HepG2 (cell line): ENCODE data around the gene C11orf86. TPM values are rescaled to one million over a fixed set of nuclear protein-coding genes. Genes with fewer than 3 reads are reported as not detected.

Source experiments
- ATAC-seq: fragments of 200-7000 bp; cut with Tn5 transposase; 3 replicates; pipeline ENCODE4 v1.9.1; 2020; ENCODE audit warnings: mild to moderate bottlenecking, moderate library complexity
- BruUV-seq: library from RNA; stranded (reverse); fragments of 400-500 nt; replicated peaks from 2 replicates; lab custom pipeline; 2021; lab: Mats Ljungman, UMichigan
- CTCF ChIA-PET: fragments of 300-600 bp; formaldehyde crosslinking; extraction: SDS; loops from one replicate; lab custom pipeline; 2021; ENCODE audit warnings: low total read pairs, inconsistent platforms, low intra/inter-chr PET ratio; lab: Yijun Ruan, JAX
- POLR2A ChIA-PET: fragments of 350-600 bp; sonication (Branson Sonifier 250); formaldehyde crosslinking; loops from one replicate; lab custom pipeline; 2020; ENCODE audit warnings: antibody characterized with exemption, inconsistent platforms; lab: Yijun Ruan, JAX
- DNase-seq: peaks from one replicate; pipeline ENCODE4 v3.0.0-alpha.2; 2015; ENCODE audit warnings: low spot score
- FAIRE-seq: peaks from 3 replicates; lab custom pipeline; 2011; peaks lifted over from hg19 to GRCh38; lab: Jason Lieb, UNC
- H2AFZ ChIP-seq: one replicate; pipeline ENCODE4 v1.6.1; 2011; ENCODE audit warnings: low read length, inconsistent platforms
- H3K27ac ChIP-seq: fragments of 300-600 bp; 3 replicates; pipeline ENCODE4 v1.8.0; 2011; ENCODE audit warnings: mixed run types, mild to moderate bottlenecking, mixed read lengths, low read length, inconsistent platforms; ENCODE audit not compliant: insufficient read depth; ENCODE audit errors: extremely low read length
- H3K27me3 ChIP-seq, 2 experiments: fragments of 200-600 bp in 1 of 2; 2 replicates in 1 of 2; 3 replicates in 1 of 2; pipeline versions ENCODE4 v1.6.0 to v1.8.0; 2011; ENCODE audit warnings: low read length in 2 of 2, mild to moderate bottlenecking in 2 of 2, moderate library complexity in 2 of 2, inconsistent platforms in 1 of 2; ENCODE audit not compliant: insufficient read depth in 2 of 2, control insufficient read depth in 1 of 2
- H3K36me3 ChIP-seq, 2 experiments: fragments of 200-600 bp in 1 of 2; replicated peaks in 1 of 2; 2 replicates in 1 of 2; 3 replicates in 1 of 2; pipeline versions ENCODE4 v1.5.1 to v1.8.0; 2011; ENCODE audit warnings: low read length in 2 of 2, inconsistent platforms in 1 of 2; ENCODE audit not compliant: insufficient read depth in 2 of 2, control insufficient read depth in 1 of 2
- H3K4me1 ChIP-seq: 2 replicates; pipeline ENCODE4 v1.5.1; 2012; ENCODE audit warnings: low read length, inconsistent platforms; ENCODE audit not compliant: insufficient read depth
- H3K4me2 ChIP-seq: 2 replicates; pipeline ENCODE4 v1.6.0; 2011; ENCODE audit warnings: low read depth, low read length, inconsistent platforms
- H3K4me3 ChIP-seq, 3 experiments: fragments of 200-600 bp in 1 of 3; sonication (generic), shearing (Covaris generic) in 1 of 3; replicated peaks in 1 of 3; 2 replicates each; pipeline ENCODE4 v1.5.1; 2011 to 2016; ENCODE audit warnings: low read length in 3 of 3, inconsistent platforms in 2 of 3, low read depth in 2 of 3, mild to moderate bottlenecking in 2 of 3, control low read depth in 1 of 3, mixed read lengths in 1 of 3; ENCODE audit not compliant: insufficient read depth in 1 of 3
- H3K79me2 ChIP-seq: one replicate; pipeline ENCODE4 v1.6.1; 2011; ENCODE audit warnings: low read length, inconsistent platforms; ENCODE audit not compliant: insufficient read depth
- H3K9ac ChIP-seq: 2 replicates; pipeline ENCODE4 v1.6.0; 2011; ENCODE audit warnings: mild to moderate bottlenecking, low read depth, low read length, inconsistent platforms; ENCODE audit not compliant: insufficient read depth
- H3K9me3 ChIP-seq: 2 replicates; pipeline ENCODE4 v1.5.1; 2012; ENCODE audit warnings: mild to moderate bottlenecking, low read length
- H4K20me1 ChIP-seq: 2 replicates; pipeline ENCODE4 v1.6.0; 2011; ENCODE audit warnings: inconsistent platforms, mild to moderate bottlenecking, low read length, moderate library complexity; ENCODE audit not compliant: insufficient read depth
- TBP ChIP-seq: sonication (generic); formaldehyde crosslinking; IDR thresholded peaks from 2 replicates; pipeline ENCODE4 v1.5.0; 2020; ENCODE audit warnings: missing genetic modification reagents
- TFDP1 ChIP-seq: IDR thresholded peaks from 2 replicates; pipeline ENCODE4 v1.6.1; 2016; ENCODE audit warnings: missing compliant biosample characterization, missing genetic modification reagents, borderline replicate concordance
- ZNF800 ChIP-seq: sonication (generic); formaldehyde crosslinking; IDR thresholded peaks from 2 replicates; pipeline ENCODE4 v1.4.0; 2020; ENCODE audit warnings: missing genetic modification reagents
- WGBS: methylation state at CpG from one replicate; pipeline ENCODE4 v1.1.6; 2017; ENCODE audit warnings: low lambda C conversion rate; 5-methylcytosine and 5-hydroxymethylcytosine counted together
- in situ Hi-C: cut with HindIII; loops from 2 replicates; pipeline ENCODE4 v1.10.0; 2017; ENCODE audit warnings: low pct_unique_long_range_greater_than_20kb; ENCODE audit not compliant: extremely low pct_ligation_motif_present
- intact Hi-C: fragments of 100-400 bp; cut with micrococcal nuclease; formaldehyde crosslinking; loops from one replicate; pipeline ENCODE4 v1.10.0; 2022; ENCODE audit not compliant: unreplicated experiment
- polyA plus RNA-seq, 8 experiments: library from polyadenylated mRNA; depleted of rRNA in 3 of 8; stranded (reverse) in 7 of 8; unstranded in 1 of 8; fragments of >200 nt; fragmentation: Illumina TruSeq in 4 of 8; extraction: Trizol in 4 of 8; gene quantifications; 2 replicates each; pipeline versions ENCODE4 v1.2.1 to v1.2.3, GENCODE V29; 2011 to 2016; ENCODE audit warnings: low read depth in 4 of 8, missing spikeins in 1 of 8, mixed read lengths in 1 of 8; ENCODE audit not compliant: insufficient read depth in 1 of 8
- total RNA-seq, 5 experiments: library from RNA; depleted of rRNA; stranded (reverse); fragments of >200 nt; fragmentation: Illumina TruSeq; extraction: Trizol; gene quantifications; 2 replicates each; pipeline ENCODE4 v1.2.3, GENCODE V29; 2016; ENCODE audit warnings: low read depth in 1 of 5

C11orf86 gene
- total and polyA plus RNA-seq, 2 of the 13 experiments (the other 11 are each of a cell fraction or from before 2014, with no cell fraction given), result 0.11 to 0.18 TPM

GRCh38 chr11:67020949-67021348 is 45.8 kb downstream of the C11orf86 start:
- Histone ChIP-seq H3K4me3 (no peak overlapping the region), H3K79me2 (no peaks in the 10 kb centered on the region), H3K4me2 (no peak overlapping the region), H2AFZ (no peak overlapping the region), H4K20me1 (0 out of 2 replicates have a peak, but pooled peaks cover 4% of the 10 kb centered on the region), H3K27me3 (peaks cover 12 to 38% of the 10 kb centered on the region in 2 experiments; a peak in 4 of 5 replicates), H3K36me3 (no peaks in the 10 kb centered on the region), H3K4me1 (peaks cover 18% of the 10 kb centered on the region), H3K27ac (no peak overlapping the region), H3K9me3 (no peaks in the 10 kb centered on the region), H3K9ac (no peak overlapping the region)
- no peak for ATAC-seq
- intact Hi-C loops, result no loop called here
- no peak for DNase-seq
- no peak for FAIRE-seq
- POLR2A ChIA-PET, result interaction anchor here (2.0 kb wide), 1 partner anchor 178 kb away, joined by 4 read pairs; no protein-coding TSS in a partner anchor
- CTCF ChIA-PET, result no interaction called here
- WGBS, result 53% methylated on average over 6 of the region's 6 CpGs
- in situ Hi-C loops, result no loop called here
- TF ChIP-seq TFDP1 (CRISPR knock-in tag) (no peak), TBP (CRISPR knock-in tag) (no peak), ZNF800 (no peak)
- BruUV-seq, result no TSS peak
